Measurements from ENCODE around the gene NFIL3. TPM values are rescaled to one million over a fixed set of nuclear protein-coding genes. Genes with fewer than 3 reads are reported as not detected.

Gene NFIL3
- total RNA-seq, 1 donor from 2014 or later, result 26.3 TPM

DNA sequence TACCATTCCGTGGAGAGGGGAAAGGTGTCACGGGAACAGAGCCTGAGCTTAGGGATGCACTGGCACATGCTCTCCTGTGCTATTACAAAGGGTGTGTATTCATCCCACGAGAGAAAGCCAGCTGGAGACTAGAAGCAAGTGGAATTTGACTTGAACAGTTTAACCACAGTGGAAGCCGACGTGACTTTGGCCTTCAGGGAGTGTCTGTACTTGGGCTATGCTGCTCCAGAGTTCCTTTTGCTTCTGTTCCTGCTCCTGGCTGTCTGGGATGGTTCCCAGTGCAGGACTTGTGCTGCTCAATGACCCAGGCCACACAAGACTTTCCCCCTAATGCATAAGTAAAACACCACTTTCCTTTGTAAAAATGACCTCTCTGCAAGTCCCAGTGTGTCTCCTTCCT is 7.9 kb upstream of the NFIL3 start:
- Mint-ChIP-seq H3K4me3 (no peak overlapping the region), H3K27me3 (ENCODE audit: low read depth) (peaks cover 8% of the 10 kb centered on the region), H3K27ac (no peak overlapping the region), H3K4me1 (peaks cover 3% of the 10 kb centered on the region), H3K36me3 (no peaks in the 10 kb centered on the region), H3K9me3 (peaks cover 3% of the 10 kb centered on the region)
- no peak for TF ChIP-seq CTCF (IDR thresholded peaks at IDR 0.05; ENCODE audit: unreplicated experiment)
- no peak for DNase-seq (ENCODE audit: low spot score in 2 of 2, unreplicated experiment in 2 of 2)

DNA sequence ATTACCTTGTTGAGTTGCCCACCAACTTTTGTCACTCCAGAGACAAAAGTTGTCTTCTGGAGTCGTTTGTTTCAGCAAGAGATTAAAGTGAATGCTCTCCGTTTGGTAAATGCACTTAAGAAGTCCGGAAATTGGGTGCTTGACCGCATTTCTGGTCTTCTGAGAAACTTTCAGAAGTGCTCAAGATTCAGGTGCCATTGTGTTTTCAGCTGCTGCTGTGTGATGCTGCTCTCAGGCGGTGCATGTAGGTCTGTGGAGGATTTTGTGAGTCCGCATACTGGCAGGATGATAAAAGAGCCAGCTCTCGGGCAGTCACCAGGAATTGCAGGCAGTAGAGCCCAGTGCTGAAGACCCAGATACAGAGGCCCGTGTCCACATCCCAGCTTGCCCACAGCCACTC is 5.9 kb upstream of the NFIL3 start:
- TF ChIP-seq CTCF (IDR thresholded peaks at IDR 0.05; ENCODE audit: unreplicated experiment), result no peak
- Mint-ChIP-seq H3K36me3 (no peaks in the 10 kb centered on the region), H3K27me3 (ENCODE audit: low read depth) (peaks cover 27% of the 10 kb centered on the region), H3K27ac (no peak overlapping the region), H3K4me3 (no peak overlapping the region), H3K9me3 (peaks cover 3% of the 10 kb centered on the region), H3K4me1 (peaks cover 23% of the 10 kb centered on the region)
- DNase-seq (ENCODE audit: low spot score in 2 of 2, unreplicated experiment in 2 of 2), result no peak

GRCh38 chr9:91428927-91429351 is 5.3 kb upstream of the NFIL3 start:
- Mint-ChIP-seq H3K4me1 (peaks cover 24% of the 10 kb centered on the region), H3K4me3 (no peak overlapping the region), H3K36me3 (no peaks in the 10 kb centered on the region), H3K27me3 (ENCODE audit: low read depth) (peaks cover 28% of the 10 kb centered on the region), H3K9me3 (peaks cover 3% of the 10 kb centered on the region), H3K27ac (no peak overlapping the region)
- DNase-seq (ENCODE audit: low spot score in 2 of 2, unreplicated experiment in 2 of 2), result no peak
- TF ChIP-seq CTCF (IDR thresholded peaks at IDR 0.05; ENCODE audit: unreplicated experiment), result no peak

- Mint-ChIP-seq H3K36me3 (no peaks in the 10 kb centered on the region), H3K9me3 (peaks cover 3% of the 10 kb centered on the region), H3K4me1 (peaks cover 24% of the 10 kb centered on the region), H3K27me3 (ENCODE audit: low read depth) (peaks cover 28% of the 10 kb centered on the region), H3K27ac (no peak overlapping the region), H3K4me3 (no peak overlapping the region)
- TF ChIP-seq CTCF (IDR thresholded peaks at IDR 0.05; ENCODE audit: unreplicated experiment), result no peak
- no peak for DNase-seq (ENCODE audit: low spot score in 2 of 2, unreplicated experiment in 2 of 2)
Observed at GRCh38 chr9:91428436-91428835, 4.8 kb upstream of the NFIL3 start.

- Mint-ChIP-seq H3K4me1 (peaks cover 24% of the 10 kb centered on the region), H3K27me3 (ENCODE audit: low read depth) (peaks cover 28% of the 10 kb centered on the region), H3K36me3 (no peaks in the 10 kb centered on the region), H3K4me3 (no peak overlapping the region), H3K27ac (no peak overlapping the region), H3K9me3 (peaks cover 3% of the 10 kb centered on the region)
- DNase-seq (ENCODE audit: low spot score in 2 of 2, unreplicated experiment in 2 of 2), result no peak
- TF ChIP-seq CTCF (IDR thresholded peaks at IDR 0.05; ENCODE audit: unreplicated experiment), result no peak
Observed at GRCh38 chr9:91427873-91428272, 4.2 kb upstream of the NFIL3 start.

GRCh38 chr9:91426123-91426745 is 2.6 kb upstream of the NFIL3 start:
- Mint-ChIP-seq H3K27me3 (ENCODE audit: low read depth) (peaks cover 28% of the 10 kb centered on the region), H3K36me3 (no peaks in the 10 kb centered on the region), H3K9me3 (no peaks in the 10 kb centered on the region), H3K4me3 (no peak overlapping the region), H3K27ac (no peak overlapping the region), H3K4me1 (peaks cover 33% of the 10 kb centered on the region)
- TF ChIP-seq CTCF (IDR thresholded peaks at IDR 0.05; ENCODE audit: unreplicated experiment), result no peak
- DNase-seq (ENCODE audit: low spot score in 2 of 2, unreplicated experiment in 2 of 2), result no peak

Data from mesothelial cell of epicardium (in vitro differentiated cells).